Femur (tissue), 1 donor: ENCODE measurements around the gene PINK1.
"Not testable (repeated sequence)": the region's sequence is repeated elsewhere in the genome, so short reads cannot be mapped to it uniquely, and the experiment has no call there.

Experiments used
- DNase-seq: peaks from one replicate; pipeline ENCODE4 v3.0.0-alpha.2; 2017

PINK1 gene

GRCh38 chr1:20633190-20634064, at the start of gene PINK1:
Gene PINK1, plus strand, starts transcription at chr1:20633458. Its CDS starts 91 bp downstream, at chr1:20633549.
- DNase-seq, result peak; percentile 89

- DNase-seq, result no peak
These were observed 48.4 kb upstream of the PINK1 start for GRCh38 chr1:20584890-20585289.

GRCh38 chr1:20586953-20587660, 46.2 kb upstream of the PINK1 start:
- no peak for DNase-seq

GRCh38 chr1:20587661-20588053, 45.6 kb upstream of the PINK1 start:
- no peak for DNase-seq

- peak; percentile 40 for DNase-seq
These were observed 44.5 kb upstream of the PINK1 start, which contains the start of gene CDA for GRCh38 chr1:20588634-20589225. Gene CDA, plus strand, starts transcription at chr1:20589097. Its CDS starts 33 bp downstream, at chr1:20589130.

- peak; percentile 63 for DNase-seq
These were observed 43.7 kb upstream of the PINK1 start for GRCh38 chr1:20589331-20590278.

GRCh38 chr1:20590306-20590777, 42.9 kb upstream of the PINK1 start:
- DNase-seq, result no peak

- no peak for DNase-seq
These were observed 39.5 kb upstream of the PINK1 start for GRCh38 chr1:20593756-20594155.

GRCh38 chr1:20594746-20595145, 38.5 kb upstream of the PINK1 start:
- DNase-seq, result no peak

GRCh38 chr1:20596106-20596505, 37.2 kb upstream of the PINK1 start:
- DNase-seq, result no peak

- DNase-seq, result no peak
These were observed 35.6 kb upstream of the PINK1 start for GRCh38 chr1:20597650-20598049.

GRCh38 chr1:20600156-20600555, 33.1 kb upstream of the PINK1 start:
- DNase-seq, result no peak

GRCh38 chr1:20601129-20601825, 32.0 kb upstream of the PINK1 start:
- no peak for DNase-seq

GRCh38 chr1:20602851-20603450, 30.3 kb upstream of the PINK1 start:
- no peak for DNase-seq

- DNase-seq, result no peak
These were observed 29.5 kb upstream of the PINK1 start for GRCh38 chr1:20603504-20604464.

GRCh38 chr1:20604678-20605077, 28.6 kb upstream of the PINK1 start:
- no peak for DNase-seq

GRCh38 chr1:20606801-20607570, 26.3 kb upstream of the PINK1 start:
- not testable (repeated sequence) for DNase-seq

- no peak for DNase-seq
These were observed 23.7 kb upstream of the PINK1 start for GRCh38 chr1:20609541-20609940.

- DNase-seq, result no peak
These were observed 22.3 kb upstream of the PINK1 start for GRCh38 chr1:20610970-20611369.
